ENCODE results near the gene CLIP2.
"Not testable (repeated sequence)": the region's sequence is repeated elsewhere in the genome, so short reads cannot be mapped to it uniquely, and the experiment has no call there.

The CLIP2 gene

GRCh38 chr7:74307738-74308505, 18.7 kb downstream of the CLIP2 start:
- H3K27me3 ChIP-seq (ENCODE audit: control insufficient read depth in 5 of 5, insufficient read depth in 4 of 5, low read length in 5 of 5), result peaks cover 0 to 4% (median 0%) of the 10 kb centered on the region in 5 donors
- H3K9me3 ChIP-seq (ENCODE audit: control insufficient read depth in 5 of 5, low read length in 5 of 5), result no peaks in the 10 kb centered on the region
- no peak overlapping the region for H3K27ac ChIP-seq (ENCODE audit: low read depth, low read length)
- H3K9ac ChIP-seq (ENCODE audit: low read length in 5 of 5), result no peak overlapping the region
- H3K4me1 ChIP-seq (ENCODE audit: control insufficient read depth in 5 of 5, insufficient read depth in 5 of 5, low read length in 5 of 5), result peaks cover 1 to 20% (median 16%) of the 10 kb centered on the region in 5 donors
- H3K36me3 ChIP-seq (ENCODE audit: control insufficient read depth in 5 of 5, insufficient read depth in 5 of 5, low read length in 5 of 5), result no peaks in the 10 kb centered on the region
- no peak overlapping the region for H3K4me3 ChIP-seq (ENCODE audit: low read depth in 1 of 5, low read length in 5 of 5)

- Histone ChIP-seq H3K9ac (ENCODE audit: low read length in 5 of 5) (no peak overlapping the region), H3K27ac (ENCODE audit: low read depth, low read length) (no peak overlapping the region), H3K36me3 (ENCODE audit: control insufficient read depth in 5 of 5, insufficient read depth in 5 of 5, low read length in 5 of 5) (no peaks in the 10 kb centered on the region), H3K27me3 (ENCODE audit: control insufficient read depth in 5 of 5, insufficient read depth in 4 of 5, low read length in 5 of 5) (peaks cover 0 to 4% (median 0%) of the 10 kb centered on the region in 5 donors), H3K4me1 (ENCODE audit: control insufficient read depth in 5 of 5, insufficient read depth in 5 of 5, low read length in 5 of 5) (peaks cover 1 to 20% (median 16%) of the 10 kb centered on the region in 5 donors), H3K9me3 (ENCODE audit: control insufficient read depth in 5 of 5, low read length in 5 of 5) (no peaks in the 10 kb centered on the region), H3K4me3 (ENCODE audit: low read depth in 1 of 5, low read length in 5 of 5) (no peak overlapping the region)
Measured at GRCh38 chr7:74309181-74309580, 20.0 kb downstream of the CLIP2 start.

- no peaks in the 10 kb centered on the region for H3K36me3 ChIP-seq (ENCODE audit: control insufficient read depth in 5 of 5, insufficient read depth in 5 of 5, low read length in 5 of 5)
- H3K9ac ChIP-seq (ENCODE audit: low read length in 5 of 5), result no peak overlapping the region
- no peak overlapping the region for H3K27ac ChIP-seq (ENCODE audit: low read depth, low read length)
- no peak overlapping the region for H3K4me3 ChIP-seq (ENCODE audit: low read depth in 1 of 5, low read length in 5 of 5)
- H3K9me3 ChIP-seq (ENCODE audit: control insufficient read depth in 5 of 5, low read length in 5 of 5), result no peaks in the 10 kb centered on the region
- H3K4me1 ChIP-seq (ENCODE audit: control insufficient read depth in 5 of 5, insufficient read depth in 5 of 5, low read length in 5 of 5), result peaks cover 1 to 14% (median 10%) of the 10 kb centered on the region in 5 donors
- H3K27me3 ChIP-seq (ENCODE audit: control insufficient read depth in 5 of 5, insufficient read depth in 4 of 5, low read length in 5 of 5), result peaks cover 0 to 4% (median 0%) of the 10 kb centered on the region in 5 donors
Measured at GRCh38 chr7:74311305-74311744, 22.1 kb downstream of the CLIP2 start.

- no peak overlapping the region for H3K4me3 ChIP-seq (ENCODE audit: low read depth in 1 of 5, low read length in 5 of 5)
- H3K36me3 ChIP-seq (ENCODE audit: control insufficient read depth in 5 of 5, insufficient read depth in 5 of 5, low read length in 5 of 5), result peaks cover 0 to 5% (median 2%) of the 10 kb centered on the region in 5 donors
- H3K9ac ChIP-seq (ENCODE audit: low read length in 5 of 5), result no peak overlapping the region
- H3K27me3 ChIP-seq (ENCODE audit: control insufficient read depth in 5 of 5, insufficient read depth in 4 of 5, low read length in 5 of 5), result peaks cover 0 to 4% (median 0%) of the 10 kb centered on the region in 5 donors
- no peak overlapping the region for H3K27ac ChIP-seq (ENCODE audit: low read depth, low read length)
- H3K9me3 ChIP-seq (ENCODE audit: control insufficient read depth in 5 of 5, low read length in 5 of 5), result no peaks in the 10 kb centered on the region
- H3K4me1 ChIP-seq (ENCODE audit: control insufficient read depth in 5 of 5, insufficient read depth in 5 of 5, low read length in 5 of 5), result peaks cover 0 to 3% (median 0%) of the 10 kb centered on the region in 5 donors
Measured at GRCh38 chr7:74312418-74313028, 23.3 kb downstream of the CLIP2 start.

- not testable (repeated sequence) for H3K9ac ChIP-seq (ENCODE audit: low read length in 5 of 5); H3K4me3 ChIP-seq (ENCODE audit: low read depth in 1 of 5, low read length in 5 of 5); H3K36me3 ChIP-seq (ENCODE audit: control insufficient read depth in 5 of 5, insufficient read depth in 5 of 5, low read length in 5 of 5); H3K27me3 ChIP-seq (ENCODE audit: control insufficient read depth in 5 of 5, insufficient read depth in 4 of 5, low read length in 5 of 5); H3K27ac ChIP-seq (ENCODE audit: low read depth, low read length); H3K9me3 ChIP-seq (ENCODE audit: control insufficient read depth in 5 of 5, low read length in 5 of 5); H3K4me1 ChIP-seq (ENCODE audit: control insufficient read depth in 5 of 5, insufficient read depth in 5 of 5, low read length in 5 of 5)
Measured at GRCh38 chr7:74315891-74316290, 26.7 kb downstream of the CLIP2 start.

- Histone ChIP-seq H3K36me3 (ENCODE audit: control insufficient read depth in 5 of 5, insufficient read depth in 5 of 5, low read length in 5 of 5) (peaks cover 0 to 7% (median 4%) of the 10 kb centered on the region in 5 donors), H3K27me3 (ENCODE audit: control insufficient read depth in 5 of 5, insufficient read depth in 4 of 5, low read length in 5 of 5) (no peaks in the 10 kb centered on the region), H3K4me1 (ENCODE audit: control insufficient read depth in 5 of 5, insufficient read depth in 5 of 5, low read length in 5 of 5) (no peaks in the 10 kb centered on the region), H3K9me3 (ENCODE audit: control insufficient read depth in 5 of 5, low read length in 5 of 5) (no peaks in the 10 kb centered on the region), H3K4me3 (ENCODE audit: low read depth in 1 of 5, low read length in 5 of 5) (no peak overlapping the region), H3K9ac (ENCODE audit: low read length in 5 of 5) (no peak overlapping the region), H3K27ac (ENCODE audit: low read depth, low read length) (no peak overlapping the region)
Measured at GRCh38 chr7:74317146-74317782, 28.1 kb downstream of the CLIP2 start.

GRCh38 chr7:74318043-74318442, 28.8 kb downstream of the CLIP2 start:
- Histone ChIP-seq H3K36me3 (ENCODE audit: control insufficient read depth in 5 of 5, insufficient read depth in 5 of 5, low read length in 5 of 5) (peaks cover 0 to 8% (median 4%) of the 10 kb centered on the region in 5 donors), H3K4me1 (ENCODE audit: control insufficient read depth in 5 of 5, insufficient read depth in 5 of 5, low read length in 5 of 5) (no peaks in the 10 kb centered on the region), H3K27ac (ENCODE audit: low read depth, low read length) (no peak overlapping the region), H3K27me3 (ENCODE audit: control insufficient read depth in 5 of 5, insufficient read depth in 4 of 5, low read length in 5 of 5) (no peaks in the 10 kb centered on the region), H3K4me3 (ENCODE audit: low read depth in 1 of 5, low read length in 5 of 5) (no peak overlapping the region), H3K9me3 (ENCODE audit: control insufficient read depth in 5 of 5, low read length in 5 of 5) (no peaks in the 10 kb centered on the region), H3K9ac (ENCODE audit: low read length in 5 of 5) (no peak overlapping the region)

GRCh38 chr7:74320645-74321221, 31.5 kb downstream of the CLIP2 start:
- H3K9me3 ChIP-seq (ENCODE audit: control insufficient read depth in 5 of 5, low read length in 5 of 5), result no peaks in the 10 kb centered on the region
- H3K27me3 ChIP-seq (ENCODE audit: control insufficient read depth in 5 of 5, insufficient read depth in 4 of 5, low read length in 5 of 5), result no peaks in the 10 kb centered on the region
- H3K4me1 ChIP-seq (ENCODE audit: control insufficient read depth in 5 of 5, insufficient read depth in 5 of 5, low read length in 5 of 5), result peaks cover 0 to 3% (median 0%) of the 10 kb centered on the region in 5 donors
- peaks cover 0 to 14% (median 5%) of the 10 kb centered on the region in 5 donors for H3K36me3 ChIP-seq (ENCODE audit: control insufficient read depth in 5 of 5, insufficient read depth in 5 of 5, low read length in 5 of 5)
- H3K27ac ChIP-seq (ENCODE audit: low read depth, low read length), result no peak overlapping the region
- no peak overlapping the region for H3K4me3 ChIP-seq (ENCODE audit: low read depth in 1 of 5, low read length in 5 of 5)
- H3K9ac ChIP-seq (ENCODE audit: low read length in 5 of 5), result no peak overlapping the region

GRCh38 chr7:74322892-74323291, 33.7 kb downstream of the CLIP2 start:
- H3K27me3 ChIP-seq (ENCODE audit: control insufficient read depth in 5 of 5, insufficient read depth in 4 of 5, low read length in 5 of 5); H3K27ac ChIP-seq (ENCODE audit: low read depth, low read length); H3K9ac ChIP-seq (ENCODE audit: low read length in 5 of 5); H3K4me3 ChIP-seq (ENCODE audit: low read depth in 1 of 5, low read length in 5 of 5); H3K4me1 ChIP-seq (ENCODE audit: control insufficient read depth in 5 of 5, insufficient read depth in 5 of 5, low read length in 5 of 5); H3K9me3 ChIP-seq (ENCODE audit: control insufficient read depth in 5 of 5, low read length in 5 of 5); H3K36me3 ChIP-seq (ENCODE audit: control insufficient read depth in 5 of 5, insufficient read depth in 5 of 5, low read length in 5 of 5): not testable (repeated sequence)
